ENCODE data around the gene GIGYF1.

DNA sequence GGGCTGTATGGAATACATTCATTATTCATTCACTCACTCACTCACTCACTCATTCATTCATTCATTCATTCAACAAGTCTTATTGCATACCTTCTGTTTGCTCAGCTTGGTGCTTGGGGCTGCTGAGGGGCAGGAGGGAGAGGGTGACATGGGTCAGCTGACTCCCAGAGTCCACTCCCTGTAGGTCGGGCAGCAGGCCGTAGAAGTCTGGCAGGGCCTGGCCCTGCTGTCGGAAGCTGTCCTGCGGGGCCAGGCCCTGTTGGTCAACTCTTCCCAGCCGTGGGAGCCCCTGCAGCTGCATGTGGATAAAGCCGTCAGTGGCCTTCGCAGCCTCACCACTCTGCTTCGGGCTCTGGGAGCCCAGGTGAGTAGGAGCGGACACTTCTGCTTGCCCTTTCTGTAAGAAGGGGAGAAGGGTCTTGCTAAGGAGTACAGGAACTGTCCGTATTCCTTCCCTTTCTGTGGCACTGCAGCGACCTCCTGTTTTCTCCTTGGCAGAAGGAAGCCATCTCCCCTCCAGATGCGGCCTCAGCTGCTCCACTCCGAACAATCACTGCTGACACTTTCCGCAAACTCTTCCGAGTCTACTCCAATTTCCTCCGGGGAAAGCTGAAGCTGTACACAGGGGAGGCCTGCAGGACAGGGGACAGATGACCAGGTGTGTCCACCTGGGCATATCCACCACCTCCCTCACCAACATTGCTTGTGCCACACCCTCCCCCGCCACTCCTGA lies 28.6 kb upstream of the GIGYF1 start:
- TF ChIP-seq YY1 (IDR thresholded peaks at IDR 0.05; ENCODE audit: low read depth, low read length) (no peak), CEBPB (IDR thresholded peaks at IDR 0.05; ENCODE audit: low read depth, low read length) (no peak), CBX5 (IDR thresholded peaks at IDR 0.05; ENCODE audit: low read depth, low read length) (no peak), SUZ12 (IDR thresholded peaks at IDR 0.05; ENCODE audit: low read length) (no peak), POLR2AphosphoS5 (IDR thresholded peaks at IDR 0.05; ENCODE audit: low read depth, low read length) (no peak), SP1 (IDR thresholded peaks at IDR 0.05; ENCODE audit: low read depth, low read length) (no peak), POLR2A (IDR thresholded peaks at IDR 0.05; ENCODE audit: control extremely low read depth in 1 of 2, low read depth in 2 of 2, low read length in 2 of 2) (no peak)
- TF ChIP-seq, protein P1, sequence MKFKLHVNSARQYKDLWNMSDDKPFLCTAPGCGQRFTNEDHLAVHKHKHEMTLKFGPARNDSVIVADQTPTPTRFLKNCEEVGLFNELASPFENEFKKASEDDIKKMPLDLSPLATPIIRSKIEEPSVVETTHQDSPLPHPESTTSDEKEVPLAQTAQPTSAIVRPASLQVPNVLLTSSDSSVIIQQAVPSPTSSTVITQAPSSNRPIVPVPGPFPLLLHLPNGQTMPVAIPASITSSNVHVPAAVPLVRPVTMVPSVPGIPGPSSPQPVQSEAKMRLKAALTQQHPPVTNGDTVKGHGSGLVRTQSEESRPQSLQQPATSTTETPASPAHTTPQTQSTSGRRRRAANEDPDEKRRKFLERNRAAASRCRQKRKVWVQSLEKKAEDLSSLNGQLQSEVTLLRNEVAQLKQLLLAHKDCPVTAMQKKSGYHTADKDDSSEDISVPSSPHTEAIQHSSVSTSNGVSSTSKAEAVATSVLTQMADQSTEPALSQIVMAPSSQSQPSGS (IDR thresholded peaks at IDR 0.05; ENCODE audit: low read length) = no peak
- TF ChIP-seq, protein P2, sequence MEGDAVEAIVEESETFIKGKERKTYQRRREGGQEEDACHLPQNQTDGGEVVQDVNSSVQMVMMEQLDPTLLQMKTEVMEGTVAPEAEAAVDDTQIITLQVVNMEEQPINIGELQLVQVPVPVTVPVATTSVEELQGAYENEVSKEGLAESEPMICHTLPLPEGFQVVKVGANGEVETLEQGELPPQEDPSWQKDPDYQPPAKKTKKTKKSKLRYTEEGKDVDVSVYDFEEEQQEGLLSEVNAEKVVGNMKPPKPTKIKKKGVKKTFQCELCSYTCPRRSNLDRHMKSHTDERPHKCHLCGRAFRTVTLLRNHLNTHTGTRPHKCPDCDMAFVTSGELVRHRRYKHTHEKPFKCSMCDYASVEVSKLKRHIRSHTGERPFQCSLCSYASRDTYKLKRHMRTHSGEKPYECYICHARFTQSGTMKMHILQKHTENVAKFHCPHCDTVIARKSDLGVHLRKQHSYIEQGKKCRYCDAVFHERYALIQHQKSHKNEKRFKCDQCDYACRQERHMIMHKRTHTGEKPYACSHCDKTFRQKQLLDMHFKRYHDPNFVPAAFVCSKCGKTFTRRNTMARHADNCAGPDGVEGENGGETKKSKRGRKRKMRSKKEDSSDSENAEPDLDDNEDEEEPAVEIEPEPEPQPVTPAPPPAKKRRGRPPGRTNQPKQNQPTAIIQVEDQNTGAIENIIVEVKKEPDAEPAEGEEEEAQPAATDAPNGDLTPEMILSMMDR (IDR thresholded peaks at IDR 0.05; ENCODE audit: control extremely low read depth in 1 of 3, insufficient read depth in 1 of 3, low read depth in 1 of 3, low read length in 3 of 3) = no peak

Data from H1 (cell line).